HepG2 (cell line): ENCODE results near the gene MED1. TPM values are rescaled to one million over a fixed set of nuclear protein-coding genes. Genes with fewer than 3 reads are reported as not detected.

ENCODE experiments used
- ARID4A ChIP-seq: sonication (generic); formaldehyde crosslinking; IDR thresholded peaks from 2 replicates; pipeline ENCODE4 v1.5.0; 2020; ENCODE audit warnings: mild to moderate bottlenecking, missing genetic modification reagents, borderline replicate concordance
- HNF4A ChIP-seq: sonication (generic); formaldehyde crosslinking; IDR thresholded peaks from 2 replicates; pipeline ENCODE4 v1.4.0; 2020; ENCODE audit warnings: missing genetic modification reagents
- HOXA9 ChIP-seq: sonication (generic); formaldehyde crosslinking; IDR thresholded peaks from 2 replicates; pipeline ENCODE4 v1.8.1; 2022; ENCODE audit warnings: missing genetic modification reagents, mild to moderate bottlenecking, moderate library complexity, borderline replicate concordance
- IKZF1 ChIP-seq: fragments of 450-650 bp; IDR thresholded peaks from 2 replicates; pipeline ENCODE4 v1.7.1; 2016
- NKX3-1 ChIP-seq: sonication (generic); formaldehyde crosslinking; IDR thresholded peaks from 2 replicates; pipeline ENCODE4 v1.5.0; 2020; ENCODE audit warnings: missing genetic modification reagents
- NR0B2 ChIP-seq: sonication (generic); formaldehyde crosslinking; IDR thresholded peaks from 2 replicates; pipeline ENCODE4 v1.4.0; 2020; ENCODE audit warnings: mild to moderate bottlenecking, missing genetic modification reagents
- RELA ChIP-seq: sonication (generic); formaldehyde crosslinking; IDR thresholded peaks from 2 replicates; pipeline ENCODE4 v1.4.0; 2020; ENCODE audit warnings: missing genetic modification reagents
- YEATS2 ChIP-seq: sonication (generic); formaldehyde crosslinking; IDR thresholded peaks from 2 replicates; pipeline ENCODE4 v1.4.0; 2020; ENCODE audit warnings: missing genetic modification reagents, borderline replicate concordance
- ZBTB1 ChIP-seq: sonication (generic); formaldehyde crosslinking; IDR thresholded peaks from 2 replicates; pipeline ENCODE4 v1.4.0; 2020; ENCODE audit warnings: missing genetic modification reagents, borderline replicate concordance
- ZFAT ChIP-seq: sonication (generic); formaldehyde crosslinking; conservative IDR thresholded peaks from 2 replicates; pipeline ENCODE4 v1.8.1; 2023; ENCODE audit warnings: missing genetic modification reagents, inconsistent platforms
- ZMYM4 ChIP-seq: sonication (generic); formaldehyde crosslinking; IDR thresholded peaks from 2 replicates; pipeline ENCODE4 v1.8.1; 2023; ENCODE audit warnings: mild to moderate bottlenecking, missing genetic modification reagents
- ZNF256 ChIP-seq: sonication (generic); formaldehyde crosslinking; conservative IDR thresholded peaks from 2 replicates; pipeline ENCODE4 v1.4.0; 2020; ENCODE audit warnings: missing genetic modification reagents
- ZNF264 ChIP-seq: sonication (generic); formaldehyde crosslinking; IDR thresholded peaks from 2 replicates; pipeline ENCODE4 v1.4.0; 2020; ENCODE audit warnings: missing genetic modification reagents
- ZNF281 ChIP-seq: sonication (generic); formaldehyde crosslinking; IDR thresholded peaks from 2 replicates; pipeline ENCODE4 v1.4.0; 2020; ENCODE audit warnings: missing genetic modification reagents, borderline replicate concordance
- ZNF343 ChIP-seq: sonication (generic); formaldehyde crosslinking; IDR thresholded peaks from 2 replicates; pipeline ENCODE4 v1.4.0; 2020; ENCODE audit warnings: mild to moderate bottlenecking, missing genetic modification reagents
- polyA plus RNA-seq, 8 experiments: library from polyadenylated mRNA; depleted of rRNA in 3 of 8; stranded (reverse) in 7 of 8; unstranded in 1 of 8; fragments of >200 nt; fragmentation: Illumina TruSeq in 4 of 8; extraction: Trizol in 4 of 8; gene quantifications; 2 replicates each; pipeline versions ENCODE4 v1.2.1 to v1.2.3, GENCODE V29; 2011 to 2016; ENCODE audit warnings: low read depth in 4 of 8, missing spikeins in 1 of 8, mixed read lengths in 1 of 8; ENCODE audit not compliant: insufficient read depth in 1 of 8
- total RNA-seq, 5 experiments: library from RNA; depleted of rRNA; stranded (reverse); fragments of >200 nt; fragmentation: Illumina TruSeq; extraction: Trizol; gene quantifications; 2 replicates each; pipeline ENCODE4 v1.2.3, GENCODE V29; 2016; ENCODE audit warnings: low read depth in 1 of 5
- TF ChIP-seq, protein P1 (sequence below): sonication (generic); formaldehyde crosslinking; IDR thresholded peaks from 2 replicates; pipeline ENCODE4 v1.8.1; 2023; ENCODE audit warnings: mild to moderate bottlenecking, moderate library complexity, missing genetic modification reagents
- TF ChIP-seq, protein P2 (sequence below): sonication (generic); formaldehyde crosslinking; IDR thresholded peaks from 2 replicates; pipeline ENCODE4 v1.4.0; 2020; ENCODE audit warnings: missing genetic modification reagents

MED1 gene
- total and polyA plus RNA-seq, 2 of the 13 experiments (the other 11 are each of a cell fraction or from before 2014, with no cell fraction given): 37.5 to 40.1 TPM

- TF ChIP-seq ARID4A (CRISPR knock-in tag): peak; percentile 96
- TF ChIP-seq NR0B2 (CRISPR knock-in tag): no peak
- TF ChIP-seq ZNF343 (CRISPR knock-in tag): no peak; the same call in 1 of the 2 replicates
- no peak for TF ChIP-seq ZNF264 (CRISPR knock-in tag)
- TF ChIP-seq RELA (CRISPR knock-in tag): peak; percentile 46; the same call in 1 of the 2 replicates
- peak; percentile 71 for TF ChIP-seq YEATS2
- no peak for TF ChIP-seq ZFAT (CRISPR knock-in tag)
- TF ChIP-seq ZBTB1: no peak
- 0 out of 2 replicates have a peak, but pooled peaks have one; percentile 45 for TF ChIP-seq ZNF256 (CRISPR knock-in tag)
- no peak; the same call in none of the 2 replicates for TF ChIP-seq HOXA9 (CRISPR knock-in tag)
- 0 out of 2 replicates have a peak, but pooled peaks have one; percentile 14 for TF ChIP-seq NKX3-1
- TF ChIP-seq IKZF1: no peak
- TF ChIP-seq HNF4A (CRISPR knock-in tag): no peak
- no peak; the same call in 1 of the 2 replicates for TF ChIP-seq ZMYM4 (CRISPR knock-in tag)
- TF ChIP-seq ZNF281: peak; percentile 100
- TF ChIP-seq, protein P1, sequence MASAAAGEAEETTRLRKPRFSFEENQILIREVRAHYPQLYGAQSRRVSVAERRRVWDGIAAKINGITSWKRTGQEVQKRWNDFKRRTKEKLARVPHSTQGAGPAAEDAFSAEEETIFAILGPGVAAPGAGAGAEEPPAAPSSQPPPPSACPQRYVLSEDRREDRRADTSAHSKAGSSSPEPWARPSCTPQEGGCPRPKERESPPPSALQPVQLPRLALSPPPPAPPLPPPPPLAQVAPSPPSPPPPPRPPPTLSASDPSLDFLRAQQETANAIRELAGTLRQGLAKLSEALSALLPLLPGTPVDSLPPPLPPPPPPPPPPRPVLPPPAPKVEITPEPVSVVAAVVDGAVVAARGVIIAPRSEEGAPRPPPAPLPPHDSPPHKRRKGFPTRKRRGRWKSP (CRISPR knock-in tag): 0 out of 2 replicates have a peak, but pooled peaks have one; percentile 59
- TF ChIP-seq, protein P2, sequence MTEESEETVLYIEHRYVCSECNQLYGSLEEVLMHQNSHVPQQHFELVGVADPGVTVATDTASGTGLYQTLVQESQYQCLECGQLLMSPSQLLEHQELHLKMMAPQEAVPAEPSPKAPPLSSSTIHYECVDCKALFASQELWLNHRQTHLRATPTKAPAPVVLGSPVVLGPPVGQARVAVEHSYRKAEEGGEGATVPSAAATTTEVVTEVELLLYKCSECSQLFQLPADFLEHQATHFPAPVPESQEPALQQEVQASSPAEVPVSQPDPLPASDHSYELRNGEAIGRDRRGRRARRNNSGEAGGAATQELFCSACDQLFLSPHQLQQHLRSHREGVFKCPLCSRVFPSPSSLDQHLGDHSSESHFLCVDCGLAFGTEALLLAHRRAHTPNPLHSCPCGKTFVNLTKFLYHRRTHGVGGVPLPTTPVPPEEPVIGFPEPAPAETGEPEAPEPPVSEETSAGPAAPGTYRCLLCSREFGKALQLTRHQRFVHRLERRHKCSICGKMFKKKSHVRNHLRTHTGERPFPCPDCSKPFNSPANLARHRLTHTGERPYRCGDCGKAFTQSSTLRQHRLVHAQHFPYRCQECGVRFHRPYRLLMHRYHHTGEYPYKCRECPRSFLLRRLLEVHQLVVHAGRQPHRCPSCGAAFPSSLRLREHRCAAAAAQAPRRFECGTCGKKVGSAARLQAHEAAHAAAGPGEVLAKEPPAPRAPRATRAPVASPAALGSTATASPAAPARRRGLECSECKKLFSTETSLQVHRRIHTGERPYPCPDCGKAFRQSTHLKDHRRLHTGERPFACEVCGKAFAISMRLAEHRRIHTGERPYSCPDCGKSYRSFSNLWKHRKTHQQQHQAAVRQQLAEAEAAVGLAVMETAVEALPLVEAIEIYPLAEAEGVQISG: peak; percentile 81; the same call in 1 of the 2 replicates
Observed at GRCh38 chr17:39401412-39402243, 49.4 kb downstream of the MED1 start, which contains the start of gene FBXL20 (continued).
